Osteocyte (in vitro differentiated cells): ENCODE results near the gene FBXL13. TPM values are rescaled to one million over a fixed set of nuclear protein-coding genes. Genes with fewer than 3 reads are reported as not detected.

ENCODE experiments used
- DNase-seq: peaks from one replicate; pipeline ENCODE4 v3.0.0; 2021; ENCODE audit warnings: mixed read lengths; ENCODE audit not compliant: unreplicated experiment; ENCODE audit errors: extremely low spot score
- H3K27ac Mint-ChIP-seq: one replicate; pipeline ENCODE4 v1.8.0; 2021; ENCODE audit warnings: mild to moderate bottlenecking, mixed read lengths; ENCODE audit not compliant: unreplicated experiment
- H3K27me3 Mint-ChIP-seq: one replicate; pipeline ENCODE4 v1.8.0; 2021; ENCODE audit warnings: mixed read lengths; ENCODE audit not compliant: unreplicated experiment
- H3K36me3 Mint-ChIP-seq: one replicate; pipeline ENCODE4 v1.8.0; 2021; ENCODE audit warnings: mixed read lengths; ENCODE audit not compliant: unreplicated experiment
- H3K4me1 Mint-ChIP-seq: one replicate; pipeline ENCODE4 v1.8.0; 2021; ENCODE audit warnings: mixed read lengths; ENCODE audit not compliant: unreplicated experiment
- H3K4me3 Mint-ChIP-seq: one replicate; pipeline ENCODE4 v1.8.0; 2021; ENCODE audit warnings: mild to moderate bottlenecking, moderate library complexity, mixed read lengths; ENCODE audit not compliant: unreplicated experiment
- H3K9me3 Mint-ChIP-seq: one replicate; pipeline ENCODE4 v1.8.0; 2021; ENCODE audit warnings: mixed read lengths; ENCODE audit not compliant: unreplicated experiment
- total RNA-seq: library from RNA; stranded (reverse); gene quantifications from 2 replicates; pipeline ENCODE4 v1.2.1, GENCODE V29; 2021
- TF ChIP-seq, protein P1 (sequence below): fragments of 200-600 bp; sonication (generic); IDR thresholded peaks from 2 replicates; pipeline ENCODE4 v1.5.0; 2021; ENCODE audit warnings: antibody characterized with exemption, mild to moderate bottlenecking, moderate library complexity

Gene FBXL13
- total RNA-seq, 1 donor from 2014 or later: 0.83 TPM

DNA sequence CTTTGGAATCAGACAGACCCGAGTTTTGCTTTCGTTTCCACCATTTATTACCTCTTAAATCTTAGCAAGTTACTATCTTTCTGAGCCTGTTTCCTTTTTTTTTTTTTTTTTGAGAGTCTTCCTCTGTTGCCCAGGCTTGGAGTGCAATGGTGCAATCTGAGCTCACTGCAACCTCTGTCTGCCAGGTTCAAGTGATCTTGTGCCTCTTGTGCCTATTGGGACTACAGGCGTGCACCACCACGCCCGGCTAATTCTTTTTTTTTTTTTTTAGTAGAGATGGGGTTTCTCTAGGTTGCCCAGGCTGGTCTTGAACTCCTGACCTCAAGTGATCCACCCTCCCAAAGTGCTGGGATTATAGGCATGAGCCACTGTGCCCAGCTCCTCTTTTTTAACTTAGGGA lies 241.3 kb downstream of the FBXL13 start:
- Mint-ChIP-seq H3K27me3 (no peaks in the 10 kb centered on the region), H3K4me1 (peaks cover 48% of the 10 kb centered on the region), H3K9me3 (no peaks in the 10 kb centered on the region), H3K27ac (no peak overlapping the region), H3K4me3 (no peak overlapping the region), H3K36me3 (peaks cover 7% of the 10 kb centered on the region)
- TF ChIP-seq, protein P1, sequence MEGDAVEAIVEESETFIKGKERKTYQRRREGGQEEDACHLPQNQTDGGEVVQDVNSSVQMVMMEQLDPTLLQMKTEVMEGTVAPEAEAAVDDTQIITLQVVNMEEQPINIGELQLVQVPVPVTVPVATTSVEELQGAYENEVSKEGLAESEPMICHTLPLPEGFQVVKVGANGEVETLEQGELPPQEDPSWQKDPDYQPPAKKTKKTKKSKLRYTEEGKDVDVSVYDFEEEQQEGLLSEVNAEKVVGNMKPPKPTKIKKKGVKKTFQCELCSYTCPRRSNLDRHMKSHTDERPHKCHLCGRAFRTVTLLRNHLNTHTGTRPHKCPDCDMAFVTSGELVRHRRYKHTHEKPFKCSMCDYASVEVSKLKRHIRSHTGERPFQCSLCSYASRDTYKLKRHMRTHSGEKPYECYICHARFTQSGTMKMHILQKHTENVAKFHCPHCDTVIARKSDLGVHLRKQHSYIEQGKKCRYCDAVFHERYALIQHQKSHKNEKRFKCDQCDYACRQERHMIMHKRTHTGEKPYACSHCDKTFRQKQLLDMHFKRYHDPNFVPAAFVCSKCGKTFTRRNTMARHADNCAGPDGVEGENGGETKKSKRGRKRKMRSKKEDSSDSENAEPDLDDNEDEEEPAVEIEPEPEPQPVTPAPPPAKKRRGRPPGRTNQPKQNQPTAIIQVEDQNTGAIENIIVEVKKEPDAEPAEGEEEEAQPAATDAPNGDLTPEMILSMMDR: no peak
- DNase-seq: no peak

DNA sequence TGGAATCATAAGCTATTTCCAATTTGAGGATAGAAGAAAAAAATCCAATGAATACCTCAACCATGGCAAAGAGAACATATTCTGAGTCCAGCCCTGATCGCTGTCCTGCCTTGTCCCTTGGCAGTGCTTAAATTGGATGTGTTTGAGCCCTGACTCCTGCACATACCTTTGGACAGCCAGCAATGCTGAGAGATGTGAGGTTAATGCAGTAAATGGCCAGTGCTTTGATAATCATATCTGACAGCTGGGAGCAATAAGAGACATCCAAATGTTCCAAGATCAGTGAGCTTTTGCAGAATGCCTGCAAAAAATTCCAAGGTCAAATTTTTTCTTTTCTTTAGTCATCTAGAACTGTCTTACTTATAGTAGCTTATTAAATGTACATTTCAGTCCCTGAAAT lies 241.9 kb downstream of the FBXL13 start:
- H3K4me1 Mint-ChIP-seq: peaks cover 46% of the 10 kb centered on the region
- H3K27ac Mint-ChIP-seq: no peak overlapping the region
- H3K36me3 Mint-ChIP-seq: peaks cover 9% of the 10 kb centered on the region
- DNase-seq: no peak
- TF ChIP-seq, protein P1: no peak
- H3K27me3 Mint-ChIP-seq: no peaks in the 10 kb centered on the region
- H3K9me3 Mint-ChIP-seq: no peaks in the 10 kb centered on the region
- no peak overlapping the region for H3K4me3 Mint-ChIP-seq

GRCh38 chr7:102830197-102830596 lies 244.4 kb downstream of the FBXL13 start:
- no peak overlapping the region for H3K4me3 Mint-ChIP-seq
- H3K27me3 Mint-ChIP-seq: no peaks in the 10 kb centered on the region
- no peaks in the 10 kb centered on the region for H3K9me3 Mint-ChIP-seq
- no peak for DNase-seq
- peaks cover 26% of the 10 kb centered on the region for H3K4me1 Mint-ChIP-seq
- peaks cover 15% of the 10 kb centered on the region for H3K36me3 Mint-ChIP-seq
- H3K27ac Mint-ChIP-seq: no peak overlapping the region
- TF ChIP-seq, protein P1: no peak

DNA sequence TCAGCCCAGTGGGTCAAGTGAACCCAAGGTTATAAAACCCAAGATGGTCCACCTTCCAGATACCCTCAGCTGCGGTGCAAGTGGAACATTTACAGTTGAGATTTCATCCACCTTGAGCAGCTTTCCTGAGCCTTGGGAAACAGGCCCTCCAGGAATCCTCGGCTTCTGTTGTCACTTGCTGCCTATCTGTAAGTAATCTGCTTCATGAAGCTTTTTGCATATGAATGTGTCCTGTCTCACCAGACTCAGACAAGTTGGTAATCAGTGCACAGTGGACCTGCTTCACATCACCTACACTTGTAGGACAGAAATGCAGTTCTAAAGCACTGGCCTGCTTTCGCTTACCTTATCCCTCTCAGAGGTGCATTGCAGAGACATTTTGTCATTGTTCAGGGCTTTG lies 245.5 kb downstream of the FBXL13 start:
- Mint-ChIP-seq H3K4me3 (no peak overlapping the region), H3K36me3 (peaks cover 15% of the 10 kb centered on the region), H3K27me3 (no peaks in the 10 kb centered on the region), H3K27ac (no peak overlapping the region), H3K4me1 (peaks cover 18% of the 10 kb centered on the region), H3K9me3 (no peaks in the 10 kb centered on the region)
- TF ChIP-seq, protein P1: no peak
- DNase-seq: no peak

DNA sequence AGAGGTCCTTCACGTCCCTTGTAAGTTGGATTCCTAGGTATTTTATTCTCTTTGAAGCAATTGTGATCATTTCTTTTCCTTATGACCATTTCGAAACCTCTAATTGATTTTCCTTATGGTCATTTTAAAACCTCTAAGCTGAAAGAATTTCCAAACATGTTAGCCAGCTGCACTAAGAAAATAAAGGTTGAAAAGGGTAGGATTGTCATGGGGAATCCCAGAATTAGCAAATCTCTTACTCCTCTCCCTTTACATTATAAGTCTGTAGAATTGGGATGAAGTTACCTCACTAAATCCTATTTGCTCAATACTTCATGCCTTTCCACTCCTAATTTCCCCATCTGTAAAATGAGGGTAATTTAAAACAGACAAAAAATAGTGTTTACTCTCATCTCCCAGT lies 246.3 kb downstream of the FBXL13 start:
- no peak overlapping the region for H3K27ac Mint-ChIP-seq
- TF ChIP-seq, protein P1: no peak
- H3K9me3 Mint-ChIP-seq: no peaks in the 10 kb centered on the region
- peaks cover 16% of the 10 kb centered on the region for H3K4me1 Mint-ChIP-seq
- no peak for DNase-seq
- H3K4me3 Mint-ChIP-seq: no peak overlapping the region
- peaks cover 15% of the 10 kb centered on the region for H3K36me3 Mint-ChIP-seq
- no peaks in the 10 kb centered on the region for H3K27me3 Mint-ChIP-seq
